Sigmoid colon (tissue), 7 donors: ENCODE results near the gene CIDEA. TPM values are rescaled to one million over a fixed set of nuclear protein-coding genes. Genes with fewer than 3 reads are reported as not detected.

ENCODE experiments used
- DNase-seq: peaks from one replicate; pipeline ENCODE4 v3.0.0-alpha.2; 2019
- H3K27ac ChIP-seq, 4 donors: fragments of 200-600 bp; sonication (generic); one replicate each; pipeline ENCODE4 v1.5.1; 2016 to 2019; ENCODE audit warnings: mild to moderate bottlenecking in 1 of 4
- H3K27me3 ChIP-seq, 3 donors: fragments of 200-600 bp; sonication (generic); one replicate each; pipeline ENCODE4 v1.5.1; 2019; ENCODE audit warnings: mild to moderate bottlenecking in 1 of 3
- H3K36me3 ChIP-seq, 4 donors: fragments of 200-600 bp; sonication (generic); one replicate each; pipeline ENCODE4 v1.5.1; 2016 to 2019
- H3K4me1 ChIP-seq, 4 donors: fragments of 200-600 bp; sonication (generic); one replicate each; pipeline ENCODE4 v1.5.1; 2017 to 2019
- H3K4me3 ChIP-seq, 4 donors: fragments of 200-600 bp; sonication (generic); one replicate each; pipeline ENCODE4 v1.5.1; 2017 to 2019; ENCODE audit warnings: mild to moderate bottlenecking in 2 of 4, moderate library complexity in 1 of 4
- H3K9me3 ChIP-seq, 4 donors: fragments of 200-600 bp in 3 of 4; sonication (generic) in 3 of 4; one replicate each; pipeline versions ENCODE4 v1.5.1 to v1.6.1; 2013 to 2019
- CTCF ChIP-seq, 4 experiments: fragments of 450-650 bp in 3 of 4; fragments of 200-600 bp in 1 of 4; IDR thresholded peaks; one replicate each; pipeline ENCODE4 v1.5.1; 2016 to 2019; ENCODE audit warnings: antibody characterized with exemption in 4 of 4, mild to moderate bottlenecking in 3 of 4, moderate library complexity in 2 of 4
- EP300 ChIP-seq, 4 donors: sonication (generic); formaldehyde crosslinking; IDR thresholded peaks; one replicate each; pipeline ENCODE4 v1.6.1; 2017; ENCODE audit warnings: antibody characterized with exemption in 4 of 4
- POLR2A ChIP-seq, 2 donors: fragments of 450-650 bp; IDR thresholded peaks; one replicate each; pipeline ENCODE4 v1.6.1; 2016; ENCODE audit warnings: antibody characterized with exemption in 2 of 2, mild to moderate bottlenecking in 2 of 2, moderate library complexity in 2 of 2
- POLR2AphosphoS5 ChIP-seq, 4 donors: sonication (generic); formaldehyde crosslinking; IDR thresholded peaks; one replicate each; pipeline ENCODE4 v1.6.1; 2017; ENCODE audit warnings: antibody characterized with exemption in 4 of 4
- WGBS, 2 donors: extraction: QIAGEN DNeasy Blood & Tissue Kit; methylation state at CpG; one replicate each; pipeline ENCODE4 v1.1.7; 2013; 5-methylcytosine and 5-hydroxymethylcytosine counted together
- intact Hi-C: fragments of 100-400 bp; cut with DNase I; formaldehyde crosslinking; loops from one replicate; pipeline ENCODE4 v1.15.1; 2023
- polyA plus RNA-seq, 3 donors: library from polyadenylated mRNA; stranded (reverse); fragments of 200-250 nt; gene quantifications; one replicate each; pipeline ENCODE4 v1.2.3, GENCODE V29; 2013
- total RNA-seq, 4 donors: library from RNA; depleted of rRNA; stranded (reverse); fragments of >200 nt; gene quantifications; one replicate each; pipeline ENCODE4 v1.1.0, GENCODE V29; 2016
- donor health status: healthy with polysubstance abuse.
- donor health status: Bipolar disorder and iron deficiency.
- donor health status: healthy.

Gene CIDEA
- total and polyA plus RNA-seq, 7 donors: 4.2 to 17.8 TPM; not detected in 5

- H3K9me3 ChIP-seq: peaks cover 0 to 5% (median 1%) of the 10 kb centered on the region in 4 donors
- intact Hi-C loops: loop anchor here (1.0 kb wide), 1 partner anchor 67 kb away; no protein-coding TSS in a partner anchor
- TF ChIP-seq POLR2AphosphoS5 (IDR thresholded peaks at IDR 0.05) (peak in 1 of 4 donors; percentile 37), EP300 (IDR thresholded peaks at IDR 0.05) (no peak)
- H3K4me3 ChIP-seq: peak overlapping the region; percentile 62 to 100 (median 90)
- H3K36me3 ChIP-seq: peaks cover 8 to 35% (median 15%) of the 10 kb centered on the region in 4 donors
- H3K27ac ChIP-seq: peak overlapping the region; percentile 94 to 100 (median 99)
- WGBS, 2 donors: 52 to 61% methylated on average over 7 of the region's 7 CpGs
- H3K4me1 ChIP-seq: peaks cover 0 to 66% (median 63%) of the 10 kb centered on the region in 4 donors
- DNase-seq: no peak
- no peaks in the 10 kb centered on the region for H3K27me3 ChIP-seq
These were observed 55.6 kb downstream of the CIDEA start for GRCh38 chr18:12309683-12310198.

GRCh38 chr18:12310762-12311161, 56.6 kb downstream of the CIDEA start:
- H3K4me3 ChIP-seq: peak overlapping the region in 1 of 4 donors; percentile 92
- 92 to 94% methylated on average over 6 of the region's 6 CpGs for WGBS, 2 donors
- no peak for TF ChIP-seq POLR2AphosphoS5 (IDR thresholded peaks at IDR 0.05)
- TF ChIP-seq POLR2A (IDR thresholded peaks at IDR 0.05): no peak
- no peak for TF ChIP-seq EP300 (IDR thresholded peaks at IDR 0.05)
- no peak for TF ChIP-seq CTCF (IDR thresholded peaks at IDR 0.05)
- intact Hi-C loops: no loop called here
- peaks cover 0 to 5% (median 1%) of the 10 kb centered on the region in 4 donors for H3K9me3 ChIP-seq
- H3K27me3 ChIP-seq: no peaks in the 10 kb centered on the region
- peak; percentile 62 for DNase-seq
- H3K4me1 ChIP-seq: peaks cover 0 to 67% (median 64%) of the 10 kb centered on the region in 4 donors
- peak overlapping the region; percentile 94 to 100 (median 99) for H3K27ac ChIP-seq
- peaks cover 8 to 35% (median 15%) of the 10 kb centered on the region in 4 donors for H3K36me3 ChIP-seq

- intact Hi-C loops: no loop called here
- Histone ChIP-seq H3K27me3 (no peaks in the 10 kb centered on the region), H3K9me3 (peaks cover 0 to 5% (median 1%) of the 10 kb centered on the region in 4 donors), H3K27ac (peak overlapping the region; percentile 74 to 100 (median 94)), H3K4me1 (peaks cover 0 to 73% (median 71%) of the 10 kb centered on the region in 4 donors), H3K36me3 (peaks cover 8 to 35% (median 15%) of the 10 kb centered on the region in 4 donors), H3K4me3 (no peak overlapping the region)
- no peak for DNase-seq
- no peak for TF ChIP-seq EP300 (IDR thresholded peaks at IDR 0.05)
- no peak for TF ChIP-seq POLR2AphosphoS5 (IDR thresholded peaks at IDR 0.05)
- no peak for TF ChIP-seq CTCF (IDR thresholded peaks at IDR 0.05)
- no peak for TF ChIP-seq POLR2A (IDR thresholded peaks at IDR 0.05)
These were observed 58.8 kb downstream of the CIDEA start for GRCh38 chr18:12312976-12313375.

GRCh38 chr18:12313530-12314245, 59.5 kb downstream of the CIDEA start:
- peak; percentile 62 for DNase-seq
- peaks cover 0 to 80% (median 78%) of the 10 kb centered on the region in 4 donors for H3K4me1 ChIP-seq
- no peaks in the 10 kb centered on the region for H3K27me3 ChIP-seq
- TF ChIP-seq POLR2A (IDR thresholded peaks at IDR 0.05) (no peak), CTCF (IDR thresholded peaks at IDR 0.05) (no peak), POLR2AphosphoS5 (IDR thresholded peaks at IDR 0.05) (no peak), EP300 (IDR thresholded peaks at IDR 0.05) (no peak)
- H3K9me3 ChIP-seq: peaks cover 0 to 5% (median 1%) of the 10 kb centered on the region in 4 donors
- WGBS, 2 donors: 91 to 93% methylated on average over 5 of the region's 5 CpGs
- H3K36me3 ChIP-seq: peaks cover 8 to 35% (median 15%) of the 10 kb centered on the region in 4 donors
- H3K4me3 ChIP-seq: no peak overlapping the region
- H3K27ac ChIP-seq: peak overlapping the region; percentile 74 to 100 (median 94)
- intact Hi-C loops: no loop called here

- Histone ChIP-seq H3K36me3 (peaks cover 8 to 35% (median 17%) of the 10 kb centered on the region in 4 donors), H3K27me3 (no peaks in the 10 kb centered on the region), H3K27ac (peak overlapping the region; percentile 74 to 100 (median 94)), H3K4me3 (no peak overlapping the region), H3K4me1 (peaks cover 0 to 76% (median 74%) of the 10 kb centered on the region in 4 donors), H3K9me3 (peaks cover 0 to 5% (median 1%) of the 10 kb centered on the region in 4 donors)
- no peak for DNase-seq
- no peak for TF ChIP-seq EP300 (IDR thresholded peaks at IDR 0.05)
- TF ChIP-seq CTCF (IDR thresholded peaks at IDR 0.05): no peak
- no peak for TF ChIP-seq POLR2A (IDR thresholded peaks at IDR 0.05)
- no peak for TF ChIP-seq POLR2AphosphoS5 (IDR thresholded peaks at IDR 0.05)
- WGBS, 2 donors: 56 to 87% methylated on average over 1 of the region's 1 CpG
- intact Hi-C loops: no loop called here
These were observed 60.6 kb downstream of the CIDEA start for GRCh38 chr18:12314591-12315305.
